ENCODE data around the gene SEC14L6. TPM values are rescaled to one million over a fixed set of nuclear protein-coding genes. Genes with fewer than 3 reads are reported as not detected.

SEC14L6 gene
- total RNA-seq, 1 experiment from 2014 or later, result 1.1 TPM

DNA sequence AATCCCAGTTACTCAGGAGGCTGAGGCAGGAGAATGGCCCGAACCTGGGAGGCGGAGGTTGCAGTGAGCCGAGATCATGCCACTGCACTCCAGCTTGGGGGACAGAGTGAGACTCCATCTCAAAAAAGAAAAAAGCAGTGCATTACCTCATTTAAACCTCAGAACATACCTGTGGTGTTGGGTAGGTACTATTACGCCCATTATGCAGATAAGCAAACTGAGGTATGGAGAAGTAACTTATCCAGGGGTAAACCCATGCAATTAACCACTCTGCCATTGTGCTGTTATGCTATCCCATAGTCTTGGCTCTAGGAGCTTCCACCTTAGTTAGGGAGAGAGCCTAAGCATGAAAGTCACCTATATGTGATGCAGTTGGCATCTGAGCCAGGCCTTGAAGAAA lies 72.4 kb downstream of the SEC14L6 start:
- Histone ChIP-seq H3K4me2 (ENCODE audit: insufficient read depth, insufficient read length, low read length) (no peak overlapping the region), H3K27me3 (ENCODE audit: insufficient read depth, low read length) (no peaks in the 10 kb centered on the region), H3K4me1 (ENCODE audit: insufficient read depth, low read length) (no peaks in the 10 kb centered on the region), H2BK5ac (ENCODE audit: insufficient read length, low read length) (no peak overlapping the region), H4K20me1 (ENCODE audit: control insufficient read depth, insufficient read depth, insufficient read length) (no peaks in the 10 kb centered on the region), H3K79me2 (ENCODE audit: insufficient read depth, low read length) (no peaks in the 10 kb centered on the region), H4K5ac (ENCODE audit: insufficient read length, low read depth, low read length) (no peak overlapping the region), H2AFZ (ENCODE audit: low read length) (no peak overlapping the region), H2BK12ac (ENCODE audit: insufficient read length, low read depth, low read length) (no peak overlapping the region), H3K9ac (ENCODE audit: extremely low read depth, insufficient read length, low read length) (no peak overlapping the region), H3K23ac (ENCODE audit: insufficient read length, low read depth, low read length) (no peak overlapping the region), H2BK15ac (ENCODE audit: low read depth, low read length) (no peak overlapping the region), H2BK20ac (ENCODE audit: low read depth, low read length, poor library complexity, severe bottlenecking) (no peak overlapping the region), H3K14ac (ENCODE audit: insufficient read depth, low read length) (no peak overlapping the region), H3K9me3 (ENCODE audit: control insufficient read depth, low read depth, low read length) (no peaks in the 10 kb centered on the region), H4K91ac (ENCODE audit: insufficient read length, low read depth, low read length) (no peak overlapping the region), H3K18ac (ENCODE audit: insufficient read length, low read depth, low read length) (no peak overlapping the region), H4K8ac (replicated peaks; ENCODE audit: insufficient read length, low read depth, low read length) (no peak overlapping the region), H2AK5ac (ENCODE audit: insufficient read length, low read length) (no peak overlapping the region), H3K79me1 (ENCODE audit: insufficient read depth, low read depth, low read length, poor library complexity, severe bottlenecking) (no peaks in the 10 kb centered on the region), H2BK120ac (ENCODE audit: low read depth, low read length, poor library complexity, severe bottlenecking) (no peak overlapping the region), H3K27ac (ENCODE audit: insufficient read length, low read depth, low read length) (no peak overlapping the region), H3K4ac (ENCODE audit: low read depth, low read length) (no peak overlapping the region), H3K56ac (ENCODE audit: insufficient read length, low read depth, low read length) (no peak overlapping the region), H3T11ph (ENCODE audit: low read length) (no peak overlapping the region), H3K23me2 (ENCODE audit: insufficient read length, low read depth, low read length, poor library complexity, severe bottlenecking) (no peaks in the 10 kb centered on the region)
- H3K36me3 Mint-ChIP-seq (ENCODE audit: insufficient read depth in 1 of 3, low read depth in 3 of 3), result no peaks in the 10 kb centered on the region
- H3K9me3 Mint-ChIP-seq, result no peaks in the 10 kb centered on the region; a peak in 1 of 5 replicates
- peaks cover 4 to 12% of the 10 kb centered on the region in 2 experiments for H3K4me1 Mint-ChIP-seq
- DNase-seq, result no peak
- no peak overlapping the region for H3K4me3 Mint-ChIP-seq
- peaks cover 31% of the 10 kb centered on the region for H3K27me3 Mint-ChIP-seq (ENCODE audit: low read depth)
- TF ChIP-seq, protein P1, sequence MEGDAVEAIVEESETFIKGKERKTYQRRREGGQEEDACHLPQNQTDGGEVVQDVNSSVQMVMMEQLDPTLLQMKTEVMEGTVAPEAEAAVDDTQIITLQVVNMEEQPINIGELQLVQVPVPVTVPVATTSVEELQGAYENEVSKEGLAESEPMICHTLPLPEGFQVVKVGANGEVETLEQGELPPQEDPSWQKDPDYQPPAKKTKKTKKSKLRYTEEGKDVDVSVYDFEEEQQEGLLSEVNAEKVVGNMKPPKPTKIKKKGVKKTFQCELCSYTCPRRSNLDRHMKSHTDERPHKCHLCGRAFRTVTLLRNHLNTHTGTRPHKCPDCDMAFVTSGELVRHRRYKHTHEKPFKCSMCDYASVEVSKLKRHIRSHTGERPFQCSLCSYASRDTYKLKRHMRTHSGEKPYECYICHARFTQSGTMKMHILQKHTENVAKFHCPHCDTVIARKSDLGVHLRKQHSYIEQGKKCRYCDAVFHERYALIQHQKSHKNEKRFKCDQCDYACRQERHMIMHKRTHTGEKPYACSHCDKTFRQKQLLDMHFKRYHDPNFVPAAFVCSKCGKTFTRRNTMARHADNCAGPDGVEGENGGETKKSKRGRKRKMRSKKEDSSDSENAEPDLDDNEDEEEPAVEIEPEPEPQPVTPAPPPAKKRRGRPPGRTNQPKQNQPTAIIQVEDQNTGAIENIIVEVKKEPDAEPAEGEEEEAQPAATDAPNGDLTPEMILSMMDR (conservative IDR thresholded peaks at IDR 0.05), result no peak
- WGBS (ENCODE audit: extremely low coverage, insufficient read length, low lambda C conversion rate), result no CpG with 5 or more reads among the region's 4 CpGs
- no peak overlapping the region; a peak in 1 of 7 replicates for H3K27ac Mint-ChIP-seq
